GM23338 (cell line): Measurements from ENCODE around the gene FAM234A. TPM values are rescaled to one million over a fixed set of nuclear protein-coding genes. Genes with fewer than 3 reads are reported as not detected.

Experiments used
- ATAC-seq: fragments of 200-7000 bp; cut with Tn5 transposase; 3 replicates; pipeline ENCODE4 v1.9.1; 2020
- DNase-seq: peaks from one replicate; pipeline ENCODE4 v3.0.0-alpha.2; 2015; ENCODE audit warnings: low spot score
- H2AFZ ChIP-seq: fragments of 200-600 bp; sonication (generic); 2 replicates; pipeline ENCODE4 v1.8.0; 2016; ENCODE audit warnings: antibody characterized with exemption, mild to moderate bottlenecking, moderate library complexity
- H3F3A ChIP-seq: fragments of 200-600 bp; sonication (generic); replicated peaks from 2 replicates; pipeline ENCODE4 v1.8.0; 2017; ENCODE audit warnings: antibody characterized with exemption, mixed run types, low read depth
- H3K27ac ChIP-seq: fragments of 200-600 bp; sonication (generic); 2 replicates; pipeline ENCODE4 v1.6.1; 2016; ENCODE audit warnings: low read depth
- H3K27me3 ChIP-seq: fragments of 200-600 bp; sonication (generic); 2 replicates; pipeline ENCODE4 v1.8.0; 2016; ENCODE audit warnings: mild to moderate bottlenecking, mixed run types, moderate library complexity; ENCODE audit not compliant: insufficient read depth
- H3K36me3 ChIP-seq: fragments of 200-600 bp; sonication (generic); 2 replicates; pipeline ENCODE4 v1.8.0; 2016; ENCODE audit warnings: mild to moderate bottlenecking; ENCODE audit not compliant: insufficient read depth
- H3K4me1 ChIP-seq: fragments of 200-600 bp; sonication (generic); 2 replicates; pipeline ENCODE4 v1.8.0; 2016; ENCODE audit warnings: mild to moderate bottlenecking, moderate library complexity; ENCODE audit not compliant: insufficient read depth
- H3K4me2 ChIP-seq: fragments of 200-600 bp; sonication (generic); 2 replicates; pipeline ENCODE4 v1.7.1; 2017; ENCODE audit warnings: mixed run types
- H3K4me3 ChIP-seq: fragments of 200-600 bp; sonication (generic); 2 replicates; pipeline ENCODE4 v1.6.1; 2016; ENCODE audit warnings: mixed run types
- H3K79me2 ChIP-seq: fragments of 200-600 bp; sonication (generic); replicated peaks from 2 replicates; pipeline ENCODE4 v1.8.0; 2017; ENCODE audit warnings: mild to moderate bottlenecking; ENCODE audit not compliant: insufficient read depth
- H3K9me2 ChIP-seq: fragments of 200-600 bp; sonication (generic); 2 replicates; pipeline ENCODE4 v1.8.0; 2017; ENCODE audit not compliant: insufficient read depth
- H4K20me1 ChIP-seq: fragments of 200-600 bp; sonication (generic); replicated peaks from 2 replicates; pipeline ENCODE4 v1.8.0; 2017; ENCODE audit warnings: mild to moderate bottlenecking; ENCODE audit not compliant: insufficient read depth
- H3K27ac Mint-ChIP-seq: 2 replicates; pipeline ENCODE4 v1.8.0; 2020; ENCODE audit warnings: inconsistent platforms, mild to moderate bottlenecking, moderate library complexity, mixed read lengths
- H3K27me3 Mint-ChIP-seq: 3 replicates; pipeline ENCODE4 v1.8.0; 2022; ENCODE audit warnings: low read depth, mild to moderate bottlenecking, moderate library complexity, mixed read lengths, inconsistent platforms; ENCODE audit not compliant: insufficient read depth, poor library complexity
- H3K36me3 Mint-ChIP-seq: 3 replicates; pipeline ENCODE4 v1.8.0; 2021; ENCODE audit warnings: low read depth, mild to moderate bottlenecking, inconsistent platforms, moderate library complexity, mixed read lengths
- H3K4me1 Mint-ChIP-seq: 3 replicates; pipeline ENCODE4 v1.8.0; 2020; ENCODE audit warnings: mild to moderate bottlenecking, inconsistent platforms, mixed read lengths
- H3K4me3 Mint-ChIP-seq: 3 replicates; pipeline ENCODE4 v1.8.0; 2021; ENCODE audit warnings: moderate library complexity, mild to moderate bottlenecking, inconsistent platforms, mixed read lengths
- H3K9me3 Mint-ChIP-seq: 3 replicates; pipeline ENCODE4 v1.8.0; 2020; ENCODE audit warnings: moderate library complexity, mild to moderate bottlenecking, inconsistent platforms, mixed read lengths
- CREB1 ChIP-seq: fragments of 250-450 bp; sonication (Bioruptor Pico); IDR thresholded peaks from 2 replicates; pipeline ENCODE4 v1.5.0; 2020; ENCODE audit warnings: low read depth, mild to moderate bottlenecking, moderate library complexity
- ETS1 ChIP-seq: IDR thresholded peaks from 2 replicates; pipeline ENCODE4 v1.6.1; 2016; ENCODE audit warnings: antibody characterized with exemption
- EZH2 ChIP-seq: fragments of 200-600 bp; sonication (generic); IDR thresholded peaks from one replicate; pipeline ENCODE4 v1.8.0; 2017; ENCODE audit warnings: antibody characterized with exemption, mild to moderate bottlenecking, low read depth; ENCODE audit not compliant: unreplicated experiment
- EZH2phosphoT487 ChIP-seq: fragments of 200-600 bp; sonication (generic); IDR thresholded peaks from one replicate; pipeline ENCODE4 v1.8.1; 2018; ENCODE audit warnings: antibody characterized with exemption; ENCODE audit not compliant: unreplicated experiment
- POLR2AphosphoS5 ChIP-seq: IDR thresholded peaks from 2 replicates; pipeline ENCODE4 v1.6.1; 2016; ENCODE audit warnings: antibody characterized with exemption, low read depth
- REST ChIP-seq: IDR thresholded peaks from one replicate; pipeline ENCODE4 v1.6.1; 2018; ENCODE audit warnings: antibody characterized with exemption; ENCODE audit not compliant: unreplicated experiment
- STAT1 ChIP-seq: IDR thresholded peaks from one replicate; pipeline ENCODE4 v1.6.1; 2016; ENCODE audit warnings: antibody characterized with exemption; ENCODE audit not compliant: unreplicated experiment
- ZNF114 ChIP-seq: fragments of 250-450 bp; sonication (Bioruptor Pico); IDR thresholded peaks from 2 replicates; pipeline ENCODE4 v1.5.0; 2020; ENCODE audit warnings: mild to moderate bottlenecking, moderate library complexity
- ZNF462 ChIP-seq: fragments of 250-450 bp; sonication (Bioruptor Pico); IDR thresholded peaks from 2 replicates; pipeline ENCODE4 v1.5.0; 2020; ENCODE audit warnings: mild to moderate bottlenecking, moderate library complexity
- polyA plus RNA-seq: library from polyadenylated mRNA; unstranded; fragments of >200 nt; fragmentation: Nextera tagmentation; extraction: Ambion mirVana; gene quantifications from 2 replicates; pipeline ENCODE4 v1.2.1, GENCODE V29; 2016
- total RNA-seq: library from RNA; depleted of rRNA; stranded (reverse); fragments of >200 nt; shearing (Covaris generic); gene quantifications from 2 replicates; pipeline ENCODE4 v1.2.3, GENCODE V29; 2014
- TF ChIP-seq, protein P1 (sequence below), 2 experiments: fragments of 200-600 bp in 1 of 2; sonication (generic) in 1 of 2; conservative IDR thresholded peaks; 2 replicates each; pipeline versions ENCODE4 v1.5.1 to v1.6.1; 2016 to 2017; ENCODE audit warnings: antibody characterized with exemption in 2 of 2, low read depth in 2 of 2, mild to moderate bottlenecking in 2 of 2, moderate library complexity in 1 of 2

Gene FAM234A
- total and polyA plus RNA-seq, 2 experiments from 2014 or later: 41.9 to 128 TPM

DNA sequence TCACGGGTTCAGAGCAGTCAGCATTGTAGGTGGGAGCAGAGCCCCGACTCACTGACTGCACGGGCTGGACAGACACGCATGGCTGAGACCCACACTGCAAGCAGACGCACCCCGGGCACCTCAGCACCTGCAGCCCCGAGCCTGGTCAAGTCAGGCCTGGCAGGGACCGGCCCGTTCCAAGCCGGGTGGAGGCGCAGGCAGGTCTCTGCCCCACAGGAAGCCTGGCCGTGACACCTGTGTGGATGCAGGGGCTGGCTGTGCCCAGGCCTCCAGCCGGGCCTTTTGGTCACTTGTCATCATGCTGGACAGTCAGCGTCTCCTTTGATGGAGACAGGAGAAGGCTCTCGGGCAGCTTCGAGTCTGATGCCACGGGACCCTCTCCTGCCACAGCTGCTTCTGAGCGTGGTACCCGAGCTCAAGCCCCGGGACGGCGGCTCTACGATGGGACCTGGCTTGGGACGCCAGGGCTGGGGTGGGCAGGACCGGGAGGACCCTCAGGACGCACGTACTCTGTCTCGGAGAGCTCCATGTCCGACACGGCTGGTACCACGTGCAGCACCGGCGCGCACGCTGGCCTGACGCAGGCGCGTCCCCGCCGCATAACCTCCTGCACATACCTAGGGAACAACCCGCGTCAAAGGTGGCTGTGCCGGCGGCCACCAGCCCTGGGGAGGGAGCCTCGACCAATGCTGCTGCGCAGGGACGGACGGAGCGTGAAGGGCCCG lies 56.2 kb downstream of the FAM234A start:
- H3K4me2 ChIP-seq: no peak overlapping the region
- no peaks in the 10 kb centered on the region for H3K9me2 ChIP-seq
- no peaks in the 10 kb centered on the region for H3K79me2 ChIP-seq
- H3K4me3 ChIP-seq: no peak overlapping the region
- no peak overlapping the region for H3K4me3 Mint-ChIP-seq
- peaks cover 14% of the 10 kb centered on the region for H3K36me3 Mint-ChIP-seq
- H3K4me1 Mint-ChIP-seq: no peaks in the 10 kb centered on the region
- no peaks in the 10 kb centered on the region for H4K20me1 ChIP-seq
- H3K9me3 Mint-ChIP-seq: no peaks in the 10 kb centered on the region; the same call in 2 of the 3 replicates
- H3K27ac ChIP-seq: no peak overlapping the region
- no peaks in the 10 kb centered on the region for H3K27me3 ChIP-seq
- no peaks in the 10 kb centered on the region for H3F3A ChIP-seq
- DNase-seq: no peak
- no peak for ATAC-seq
- no peak overlapping the region for H3K27ac Mint-ChIP-seq
- no peak for TF ChIP-seq ZNF114 (CRISPR knock-in tag)
- TF ChIP-seq ZNF462 (CRISPR knock-in tag): no peak
- TF ChIP-seq EZH2phosphoT487: no peak
- TF ChIP-seq ETS1: no peak
- TF ChIP-seq POLR2AphosphoS5: no peak
- TF ChIP-seq, protein P1, sequence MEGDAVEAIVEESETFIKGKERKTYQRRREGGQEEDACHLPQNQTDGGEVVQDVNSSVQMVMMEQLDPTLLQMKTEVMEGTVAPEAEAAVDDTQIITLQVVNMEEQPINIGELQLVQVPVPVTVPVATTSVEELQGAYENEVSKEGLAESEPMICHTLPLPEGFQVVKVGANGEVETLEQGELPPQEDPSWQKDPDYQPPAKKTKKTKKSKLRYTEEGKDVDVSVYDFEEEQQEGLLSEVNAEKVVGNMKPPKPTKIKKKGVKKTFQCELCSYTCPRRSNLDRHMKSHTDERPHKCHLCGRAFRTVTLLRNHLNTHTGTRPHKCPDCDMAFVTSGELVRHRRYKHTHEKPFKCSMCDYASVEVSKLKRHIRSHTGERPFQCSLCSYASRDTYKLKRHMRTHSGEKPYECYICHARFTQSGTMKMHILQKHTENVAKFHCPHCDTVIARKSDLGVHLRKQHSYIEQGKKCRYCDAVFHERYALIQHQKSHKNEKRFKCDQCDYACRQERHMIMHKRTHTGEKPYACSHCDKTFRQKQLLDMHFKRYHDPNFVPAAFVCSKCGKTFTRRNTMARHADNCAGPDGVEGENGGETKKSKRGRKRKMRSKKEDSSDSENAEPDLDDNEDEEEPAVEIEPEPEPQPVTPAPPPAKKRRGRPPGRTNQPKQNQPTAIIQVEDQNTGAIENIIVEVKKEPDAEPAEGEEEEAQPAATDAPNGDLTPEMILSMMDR (conservative IDR thresholded peaks at IDR 0.05; ENCODE audit: low read depth in 2 of 2): no peak
- TF ChIP-seq CREB1 (CRISPR knock-in tag): no peak
- TF ChIP-seq STAT1: no peak
- TF ChIP-seq EZH2: no peak
- no peak for TF ChIP-seq REST
- no peaks in the 10 kb centered on the region for H3K27me3 Mint-ChIP-seq
- H3K36me3 ChIP-seq: no peaks in the 10 kb centered on the region; the same call in 1 of the 2 replicates
- H3K4me1 ChIP-seq: no peaks in the 10 kb centered on the region
- H2AFZ ChIP-seq: no peak overlapping the region
